Neuronal stem cell (in vitro differentiated cells): ENCODE data around the gene ACP7.

ENCODE experiments used
- DNase-seq: peaks from one replicate; pipeline ENCODE4 v3.0.0-alpha.2; 2013; ENCODE audit warnings: low spot score
- H2AFZ ChIP-seq: one replicate; pipeline ENCODE4 v1.6.1; 2013; ENCODE audit warnings: mild to moderate bottlenecking, low read length, inconsistent platforms
- H2AK5ac ChIP-seq: 2 replicates; pipeline ENCODE4 v1.6.1; 2013; ENCODE audit warnings: low read depth, mild to moderate bottlenecking, inconsistent platforms, low read length, moderate library complexity, mixed read lengths
- H2BK120ac ChIP-seq: 2 replicates; pipeline ENCODE4 v1.6.1; 2013; ENCODE audit warnings: low read depth, mild to moderate bottlenecking, inconsistent platforms, low read length, moderate library complexity, mixed read lengths
- H2BK12ac ChIP-seq: one replicate; pipeline ENCODE4 v1.6.1; 2013; ENCODE audit warnings: low read length, inconsistent platforms
- H2BK15ac ChIP-seq: 2 replicates; pipeline ENCODE4 v1.6.1; 2013; ENCODE audit warnings: mild to moderate bottlenecking, low read length, inconsistent platforms, mixed read lengths
- H2BK5ac ChIP-seq: one replicate; pipeline ENCODE4 v1.6.1; 2013; ENCODE audit warnings: inconsistent platforms, mild to moderate bottlenecking, low read length, moderate library complexity
- H3K14ac ChIP-seq: one replicate; pipeline ENCODE4 v1.6.1; 2013; ENCODE audit warnings: low read length, inconsistent platforms
- H3K18ac ChIP-seq: 2 replicates; pipeline ENCODE4 v1.6.1; 2013; ENCODE audit warnings: low read length, inconsistent platforms
- H3K23ac ChIP-seq: 2 replicates; pipeline ENCODE4 v1.6.1; 2013; ENCODE audit warnings: low read depth, mild to moderate bottlenecking, mixed read lengths, low read length, inconsistent platforms; ENCODE audit not compliant: poor library complexity
- H3K27ac ChIP-seq: replicated peaks from 3 replicates; pipeline ENCODE4 v1.5.1; 2013; ENCODE audit warnings: low read length, inconsistent platforms
- H3K27me3 ChIP-seq, 3 experiments: 2 replicates each; pipeline ENCODE4 v1.6.1; 2013; ENCODE audit warnings: low read length in 3 of 3, mild to moderate bottlenecking in 2 of 3, inconsistent platforms in 1 of 3, low read depth in 1 of 3, mixed read lengths in 1 of 3, moderate library complexity in 1 of 3; ENCODE audit not compliant: control insufficient read depth in 3 of 3, insufficient read depth in 3 of 3
- H3K36me3 ChIP-seq, 2 donors: replicated peaks in 1 of 2; 2 replicates each; pipeline ENCODE4 v1.6.1; 2013; ENCODE audit warnings: low read length in 2 of 2; ENCODE audit not compliant: control insufficient read depth in 2 of 2, insufficient read depth in 2 of 2
- H3K4ac ChIP-seq: 2 replicates; pipeline ENCODE4 v1.6.1; 2013; ENCODE audit warnings: inconsistent platforms, mild to moderate bottlenecking, low read length, moderate library complexity
- H3K4me1 ChIP-seq, 2 donors: 1 replicate in 1 of 2; 2 replicates in 1 of 2; pipeline ENCODE4 v1.6.1; 2013; ENCODE audit warnings: low read length in 2 of 2, low read depth in 1 of 2; ENCODE audit not compliant: control insufficient read depth in 2 of 2, insufficient read depth in 1 of 2
- H3K4me2 ChIP-seq: one replicate; pipeline ENCODE4 v1.6.1; 2013; ENCODE audit warnings: mild to moderate bottlenecking, low read length, inconsistent platforms; ENCODE audit not compliant: insufficient read depth, poor library complexity, severe bottlenecking
- H3K4me3 ChIP-seq, 2 donors: 2 replicates each; pipeline ENCODE4 v1.5.1; 2013; ENCODE audit warnings: low read length in 2 of 2, mild to moderate bottlenecking in 2 of 2, inconsistent platforms in 1 of 2, moderate library complexity in 1 of 2
- H3K79me1 ChIP-seq: one replicate; pipeline ENCODE4 v1.6.1; 2013; ENCODE audit warnings: low read depth, mild to moderate bottlenecking, inconsistent platforms, low read length, moderate library complexity
- H3K9ac ChIP-seq: one replicate; pipeline ENCODE4 v1.6.1; 2013; ENCODE audit warnings: mild to moderate bottlenecking, low read depth, low read length, inconsistent platforms; ENCODE audit not compliant: poor library complexity
- H3K9me3 ChIP-seq, 2 donors: replicated peaks in 1 of 2; 2 replicates each; pipeline versions ENCODE3 to v1.6.1; 2013; ENCODE audit warnings: low read length in 2 of 2, mild to moderate bottlenecking in 2 of 2, inconsistent platforms in 1 of 2, low read depth in 1 of 2, mixed read lengths in 1 of 2, moderate library complexity in 1 of 2; ENCODE audit not compliant: control insufficient read depth in 2 of 2, insufficient read depth in 1 of 2
- H4K8ac ChIP-seq: one replicate; pipeline ENCODE4 v1.6.1; 2013; ENCODE audit warnings: low read depth, mild to moderate bottlenecking, inconsistent platforms, low read length, moderate library complexity
- H4K91ac ChIP-seq: one replicate; pipeline ENCODE4 v1.6.1; 2013; ENCODE audit warnings: low read length, low read depth, mild to moderate bottlenecking, inconsistent platforms; ENCODE audit not compliant: poor library complexity
- WGBS, 2 donors: extraction: QIAGEN DNeasy Blood & Tissue Kit; methylation state at CpG; one replicate each; pipeline ENCODE4 v1.1.7; 2013; ENCODE audit warnings: missing lambda C conversion rate in 2 of 2, mixed read lengths in 1 of 2; ENCODE audit not compliant: insufficient read length in 2 of 2, insufficient replicate concordance in 1 of 2; ENCODE audit errors: extremely low coverage in 2 of 2; 5-methylcytosine and 5-hydroxymethylcytosine counted together

Gene ACP7

DNA sequence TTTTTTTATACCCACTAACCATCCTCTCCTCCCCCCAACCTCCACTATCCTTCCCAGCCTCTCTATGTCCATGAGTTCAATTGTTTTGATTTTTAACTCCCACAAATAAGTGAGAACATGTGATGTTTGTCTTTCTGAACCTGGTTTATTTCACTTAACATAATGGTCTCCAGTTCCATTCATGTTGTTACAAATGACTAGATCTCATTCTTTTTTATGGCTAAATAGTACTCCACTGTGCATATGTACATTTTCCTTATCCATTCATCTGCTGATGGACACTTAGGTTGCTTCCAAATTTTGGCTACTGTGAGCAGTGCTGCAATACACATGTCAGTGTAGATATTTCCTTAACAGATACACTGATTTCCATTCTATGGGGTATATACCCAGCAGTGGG, 24.9 kb upstream of the ACP7 start:
- Histone ChIP-seq H3K14ac (no peak overlapping the region), H3K79me1 (no peaks in the 10 kb centered on the region), H3K27me3 (peaks cover 0 to 2% (median 0%) of the 10 kb centered on the region in 3 experiments), H2AK5ac (no peak overlapping the region), H3K27ac (no peak overlapping the region), H3K4me1 (no peaks in the 10 kb centered on the region), H2BK5ac (no peak overlapping the region), H3K9ac (no peak overlapping the region), H2BK120ac (no peak overlapping the region), H4K8ac (no peak overlapping the region), H3K18ac (no peak overlapping the region), H3K23ac (no peak overlapping the region), H2AFZ (no peak overlapping the region), H2BK15ac (no peak overlapping the region), H3K4me2 (no peak overlapping the region), H4K91ac (no peak overlapping the region), H3K4ac (no peak overlapping the region), H3K9me3 (peaks cover 0 to 5% of the 10 kb centered on the region in 2 donors), H2BK12ac (no peak overlapping the region), H3K4me3 (no peak overlapping the region), H3K36me3 (no peaks in the 10 kb centered on the region)
- DNase-seq = no peak

DNA sequence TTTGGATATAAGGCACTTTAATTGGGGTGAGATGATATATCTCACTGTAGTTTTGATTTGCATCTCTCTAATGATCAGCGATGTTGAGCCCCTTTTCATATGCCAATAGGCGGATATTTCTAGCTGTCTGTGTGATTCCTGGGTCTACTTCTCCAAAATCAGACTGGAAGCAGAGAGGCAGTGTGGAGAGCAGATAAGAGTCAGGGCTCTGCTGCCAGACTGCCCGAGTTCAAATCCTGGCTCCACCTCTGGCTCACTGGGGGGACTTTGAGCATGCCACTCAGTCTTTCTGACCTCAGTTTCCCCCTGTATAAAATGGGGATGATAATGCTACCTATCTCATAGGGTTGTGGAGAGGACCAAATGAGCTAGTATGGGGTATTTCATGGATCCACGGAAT, 24.0 kb upstream of the ACP7 start:
- Histone ChIP-seq H2BK15ac (no peak overlapping the region), H2BK5ac (no peak overlapping the region), H3K4me2 (no peak overlapping the region), H2AK5ac (no peak overlapping the region), H2BK12ac (no peak overlapping the region), H3K27ac (no peak overlapping the region), H4K91ac (no peak overlapping the region), H3K9ac (no peak overlapping the region), H3K18ac (no peak overlapping the region), H4K8ac (no peak overlapping the region), H3K4me1 (no peaks in the 10 kb centered on the region), H3K9me3 (no peaks in the 10 kb centered on the region), H3K27me3 (peaks cover 0 to 2% (median 0%) of the 10 kb centered on the region in 3 experiments), H2BK120ac (no peak overlapping the region), H3K14ac (no peak overlapping the region), H3K4ac (no peak overlapping the region), H3K36me3 (no peaks in the 10 kb centered on the region), H3K4me3 (no peak overlapping the region), H3K23ac (no peak overlapping the region), H2AFZ (no peak overlapping the region), H3K79me1 (no peaks in the 10 kb centered on the region)
- no CpG with 5 or more reads among the region's 4 CpGs for WGBS, 2 donors
- no peak for DNase-seq

GRCh38 chr19:39064405-39064804, 19.8 kb upstream of the ACP7 start:
- Histone ChIP-seq H3K4ac (no peak overlapping the region), H3K9me3 (no peaks in the 10 kb centered on the region), H3K18ac (no peak overlapping the region), H4K8ac (no peak overlapping the region), H3K9ac (no peak overlapping the region), H3K4me1 (no peaks in the 10 kb centered on the region), H2BK12ac (no peak overlapping the region), H3K14ac (no peak overlapping the region), H3K4me3 (no peak overlapping the region), H3K4me2 (no peak overlapping the region), H3K36me3 (no peaks in the 10 kb centered on the region), H2AK5ac (no peak overlapping the region), H2AFZ (no peak overlapping the region), H4K91ac (no peak overlapping the region), H2BK5ac (no peak overlapping the region), H3K79me1 (no peaks in the 10 kb centered on the region), H2BK120ac (no peak overlapping the region), H3K27me3 (no peaks in the 10 kb centered on the region), H3K27ac (no peak overlapping the region), H2BK15ac (no peak overlapping the region), H3K23ac (no peak overlapping the region)
- DNase-seq = no peak
- no CpG with 5 or more reads among the region's 6 CpGs for WGBS, 2 donors

DNA sequence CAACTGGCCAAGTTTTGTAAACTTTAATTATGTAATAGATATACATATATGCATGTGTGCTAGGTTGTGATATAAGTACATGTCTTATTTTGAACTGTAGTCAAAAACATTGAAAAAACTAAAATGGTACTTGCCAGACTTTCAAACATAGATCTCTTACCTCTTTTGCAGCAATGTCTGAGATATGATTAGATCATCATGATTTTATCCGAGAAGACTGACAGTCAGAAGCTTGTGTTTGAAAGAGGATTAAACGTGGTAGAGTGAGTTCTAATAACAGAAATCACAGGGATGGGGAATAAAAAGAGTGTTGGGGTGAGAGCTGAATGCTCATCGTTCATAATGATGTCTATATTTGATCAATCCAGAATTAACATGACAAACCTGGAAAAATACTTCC, 18.2 kb upstream of the ACP7 start:
- no peak overlapping the region for H2BK15ac ChIP-seq
- no peak overlapping the region for H4K91ac ChIP-seq
- DNase-seq = no peak
- H3K4me2 ChIP-seq = no peak overlapping the region
- no peak overlapping the region for H2AK5ac ChIP-seq
- H3K4me3 ChIP-seq = no peak overlapping the region
- H3K9ac ChIP-seq = no peak overlapping the region
- no peak overlapping the region for H3K27ac ChIP-seq
- no peak overlapping the region for H4K8ac ChIP-seq
- H3K36me3 ChIP-seq = no peaks in the 10 kb centered on the region
- no peak overlapping the region for H2BK12ac ChIP-seq
- H2BK120ac ChIP-seq = no peak overlapping the region
- WGBS, 2 donors = no CpG with 5 or more reads among the region's 3 CpGs
- H3K14ac ChIP-seq = no peak overlapping the region
- no peak overlapping the region for H3K18ac ChIP-seq
- no peaks in the 10 kb centered on the region for H3K4me1 ChIP-seq
- no peaks in the 10 kb centered on the region for H3K27me3 ChIP-seq
- no peaks in the 10 kb centered on the region for H3K9me3 ChIP-seq
- no peak overlapping the region for H2AFZ ChIP-seq
- no peak overlapping the region for H3K23ac ChIP-seq
- no peaks in the 10 kb centered on the region for H3K79me1 ChIP-seq
- no peak overlapping the region for H3K4ac ChIP-seq
- no peak overlapping the region for H2BK5ac ChIP-seq
